Natural killer cell treated with Interleukin-12 subunit alpha and Interleukin-12 subunit beta and Interleukin-15 and Interleukin-18, amount 100 ng/mL, for 72 hours (primary cell): ENCODE results near the gene CCDC182. TPM values are rescaled to one million over a fixed set of nuclear protein-coding genes. Genes with fewer than 3 reads are reported as not detected.

ENCODE experiments used
- ATAC-seq, 2 donors: fragments of 150-1000 bp; cut with Tn5 transposase in 1 of 2; sonication (Bioruptor Pico), chemical (Tn5 transposase) in 1 of 2; 2 replicates each; pipeline ENCODE4 v1.10.0; 2021
- DNase-seq: peaks from one replicate; pipeline ENCODE4 v3.0.0; 2022; ENCODE audit warnings: low spot score
- H3K27ac Mint-ChIP-seq, 2 donors: 1 replicate in 1 of 2; 2 replicates in 1 of 2; pipeline ENCODE4 v1.8.0; 2022; ENCODE audit warnings: mixed read lengths in 2 of 2, mild to moderate bottlenecking in 1 of 2, moderate library complexity in 1 of 2
- H3K27me3 Mint-ChIP-seq, 2 donors: 1 replicate in 1 of 2; 2 replicates in 1 of 2; pipeline ENCODE4 v1.8.0; 2022; ENCODE audit warnings: mixed read lengths in 2 of 2
- H3K36me3 Mint-ChIP-seq: one replicate; pipeline ENCODE4 v1.8.0; 2022; ENCODE audit warnings: mixed read lengths
- H3K4me1 Mint-ChIP-seq, 2 donors: 1 replicate in 1 of 2; 2 replicates in 1 of 2; pipeline ENCODE4 v1.8.0; 2022; ENCODE audit warnings: low read depth in 2 of 2, mixed read lengths in 2 of 2, mild to moderate bottlenecking in 1 of 2
- H3K4me3 Mint-ChIP-seq: one replicate; pipeline ENCODE4 v1.8.0; 2022; ENCODE audit warnings: mixed read lengths
- H3K9me3 Mint-ChIP-seq: 2 replicates; pipeline ENCODE4 v1.8.0; 2022; ENCODE audit warnings: mixed read lengths
- total RNA-seq, 2 donors: library from RNA; stranded (reverse); gene quantifications; one replicate each; pipeline ENCODE4 v1.2.3, GENCODE V29; 2022

CCDC182 gene
- not detected for total RNA-seq

- Mint-ChIP-seq H3K4me3 (no peak within 1 kb of the TSS), H3K36me3 (no peaks in the 10 kb centered on the region), H3K27ac (peak within 1 kb of the TSS in 1 of 2 donors; percentile 1), H3K4me1 (peaks cover 15 to 17% of the 10 kb centered on the region in 2 donors), H3K27me3 (peaks cover 0 to 14% of the 10 kb centered on the region in 2 donors), H3K9me3 (no peaks in the 10 kb centered on the region)
- DNase-seq (no peak), ATAC-seq (no peak)
Observed at GRCh38 chr17:57745242-57745641, at the start of gene CCDC182. Gene CCDC182 (minus strand): TSS chr17:57745299. CDS start chr17:57745272, 27 bp downstream.

DNA sequence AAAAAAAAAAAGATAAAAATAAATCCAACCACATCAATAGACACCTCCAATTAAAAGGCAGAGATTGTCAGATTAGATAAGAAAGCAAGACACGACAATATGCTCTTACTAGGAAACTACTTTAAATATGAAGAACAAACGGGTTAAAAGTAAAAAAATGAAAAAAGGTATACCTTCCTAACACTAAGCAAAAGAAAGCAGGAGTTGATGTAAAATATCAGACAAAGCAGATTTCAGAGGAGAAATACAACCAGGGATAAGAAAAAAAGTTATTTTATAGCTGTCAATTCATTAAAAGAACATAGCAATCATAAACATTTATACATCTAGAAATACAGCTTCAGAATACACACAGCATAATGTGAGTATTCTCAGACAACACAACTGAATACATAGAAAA, 49.7 kb upstream of the CCDC182 start:
- Mint-ChIP-seq H3K9me3 (no peaks in the 10 kb centered on the region), H3K36me3 (no peaks in the 10 kb centered on the region), H3K4me1 (no peaks in the 10 kb centered on the region), H3K4me3 (no peak overlapping the region), H3K27me3 (peaks cover 9 to 11% of the 10 kb centered on the region in 2 donors), H3K27ac (no peak overlapping the region)
- ATAC-seq (no peak), DNase-seq (no peak)

GRCh38 chr17:57788725-57789124, 43.6 kb upstream of the CCDC182 start:
- no peak overlapping the region for H3K4me3 Mint-ChIP-seq
- no peaks in the 10 kb centered on the region for H3K9me3 Mint-ChIP-seq
- H3K4me1 Mint-ChIP-seq: no peaks in the 10 kb centered on the region
- no peaks in the 10 kb centered on the region for H3K36me3 Mint-ChIP-seq
- no peak for ATAC-seq
- no peak for DNase-seq
- H3K27ac Mint-ChIP-seq: no peak overlapping the region
- peaks cover 19 to 50% of the 10 kb centered on the region in 2 donors for H3K27me3 Mint-ChIP-seq

DNA sequence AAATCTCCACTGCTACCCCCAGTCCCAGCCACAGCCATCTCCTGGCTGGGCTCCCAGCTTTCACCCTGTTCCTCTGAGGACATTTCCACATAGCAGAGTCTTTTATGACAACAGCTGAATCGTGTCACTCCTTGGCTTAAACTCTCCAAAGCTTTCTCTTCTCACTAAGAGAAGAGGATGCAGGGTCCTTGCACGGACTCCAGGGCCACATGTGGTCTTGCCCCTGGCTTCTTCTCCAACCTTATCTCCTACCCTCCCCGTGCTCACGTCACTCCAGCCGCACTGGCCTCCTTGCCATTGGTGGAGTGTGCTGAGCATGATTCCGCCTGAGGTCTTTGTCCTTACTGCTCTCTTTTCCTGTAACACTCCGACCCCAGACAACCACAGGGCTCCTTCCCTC, 39.9 kb upstream of the CCDC182 start:
- DNase-seq (no peak), ATAC-seq (no peak)
- Mint-ChIP-seq H3K27me3 (peaks cover 23 to 43% of the 10 kb centered on the region in 2 donors), H3K9me3 (no peaks in the 10 kb centered on the region), H3K36me3 (no peaks in the 10 kb centered on the region), H3K4me1 (no peaks in the 10 kb centered on the region), H3K27ac (no peak overlapping the region), H3K4me3 (no peak overlapping the region)

- no peak overlapping the region for H3K27ac Mint-ChIP-seq
- peaks cover 20 to 40% of the 10 kb centered on the region in 2 donors for H3K27me3 Mint-ChIP-seq
- H3K36me3 Mint-ChIP-seq: no peaks in the 10 kb centered on the region
Observed at GRCh38 chr17:57784226-57784895, 39.3 kb upstream of the CCDC182 start.

DNA sequence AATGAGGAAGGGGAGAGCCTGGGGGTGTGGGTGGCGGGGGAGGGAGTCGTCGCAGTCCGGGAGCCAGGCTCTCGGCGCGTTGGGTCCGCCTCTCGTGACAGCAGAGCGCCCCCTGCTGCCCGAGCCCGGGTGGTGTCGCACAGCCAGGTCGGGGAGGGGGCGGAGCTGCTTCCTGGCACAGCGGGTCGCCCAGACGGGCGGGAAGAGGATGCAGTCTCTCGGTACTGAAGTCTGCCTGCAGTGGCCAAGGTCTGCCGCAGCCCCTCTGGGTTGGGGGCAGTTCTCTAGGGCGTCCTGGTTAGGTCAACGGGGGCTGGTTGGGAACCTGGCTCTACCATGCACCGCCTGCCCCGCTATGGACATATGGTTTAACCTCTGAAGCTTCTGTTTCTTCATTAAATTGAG, 38.2 kb upstream of the CCDC182 start:
- peaks cover 21 to 29% of the 10 kb centered on the region in 2 donors for H3K27me3 Mint-ChIP-seq
- H3K4me1 Mint-ChIP-seq: no peaks in the 10 kb centered on the region
- no peaks in the 10 kb centered on the region for H3K9me3 Mint-ChIP-seq
- DNase-seq: peak; percentile 84
- peak; percentile 82 for ATAC-seq
- no peak overlapping the region for H3K27ac Mint-ChIP-seq
- H3K36me3 Mint-ChIP-seq: no peaks in the 10 kb centered on the region
- H3K4me3 Mint-ChIP-seq: no peak overlapping the region

More at GRCh38 chr17:57784226-57784895, 39.3 kb upstream of the CCDC182 start:
- Mint-ChIP-seq H3K4me1 (no peaks in the 10 kb centered on the region), H3K9me3 (no peaks in the 10 kb centered on the region), H3K4me3 (no peak overlapping the region)
- ATAC-seq (no peak), DNase-seq (no peak)

DNA sequence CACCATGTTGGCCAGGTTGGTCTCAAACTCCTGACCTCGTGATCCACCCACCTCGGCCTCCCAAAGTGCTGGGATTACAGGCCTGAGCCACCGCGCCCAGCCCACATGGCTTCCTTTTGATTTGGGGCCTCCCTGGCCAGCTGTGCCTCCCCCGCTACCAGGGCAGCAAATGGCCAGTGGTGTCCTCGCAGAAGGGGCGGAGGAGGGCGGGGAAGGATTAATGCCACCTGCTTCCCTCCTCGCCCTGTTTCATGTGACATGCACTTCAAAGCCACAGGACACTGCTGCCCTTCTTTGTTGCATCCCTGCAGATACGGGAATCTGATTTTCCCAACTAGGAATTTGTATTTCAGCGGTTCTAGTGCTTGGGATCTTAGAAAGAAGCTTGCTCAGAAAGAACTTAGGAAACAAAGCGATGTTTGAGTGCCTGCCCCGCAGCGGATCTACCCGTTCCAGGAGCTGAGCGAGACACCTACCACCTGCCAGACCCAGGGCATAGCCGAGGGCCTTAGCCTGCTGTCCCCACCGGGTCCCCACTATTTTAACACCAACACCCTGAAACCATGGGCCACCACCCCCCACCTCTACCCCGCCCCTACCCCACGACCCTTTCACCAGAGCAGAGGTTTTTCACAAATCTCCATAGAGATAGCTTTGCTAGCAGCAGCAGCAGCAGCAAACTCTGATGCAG, 37.7 kb upstream of the CCDC182 start:
- peak in 1 of 2 donors; percentile 36 for ATAC-seq
- no peak overlapping the region for H3K27ac Mint-ChIP-seq

GRCh38 chr17:57782062-57782490, 37.0 kb upstream of the CCDC182 start:
- Mint-ChIP-seq H3K36me3 (no peaks in the 10 kb centered on the region), H3K4me3 (no peak overlapping the region), H3K9me3 (no peaks in the 10 kb centered on the region), H3K27ac (no peak overlapping the region), H3K4me1 (no peaks in the 10 kb centered on the region), H3K27me3 (peaks cover 14 to 17% of the 10 kb centered on the region in 2 donors)
- no peak for DNase-seq
- ATAC-seq: no peak

More for the DNA sequence above, 37.7 kb upstream of the CCDC182 start:
- Mint-ChIP-seq H3K4me1 (no peaks in the 10 kb centered on the region), H3K27me3 (peaks cover 17 to 24% of the 10 kb centered on the region in 2 donors), H3K36me3 (no peaks in the 10 kb centered on the region), H3K4me3 (no peak overlapping the region), H3K9me3 (no peaks in the 10 kb centered on the region)
- DNase-seq: no peak

DNA sequence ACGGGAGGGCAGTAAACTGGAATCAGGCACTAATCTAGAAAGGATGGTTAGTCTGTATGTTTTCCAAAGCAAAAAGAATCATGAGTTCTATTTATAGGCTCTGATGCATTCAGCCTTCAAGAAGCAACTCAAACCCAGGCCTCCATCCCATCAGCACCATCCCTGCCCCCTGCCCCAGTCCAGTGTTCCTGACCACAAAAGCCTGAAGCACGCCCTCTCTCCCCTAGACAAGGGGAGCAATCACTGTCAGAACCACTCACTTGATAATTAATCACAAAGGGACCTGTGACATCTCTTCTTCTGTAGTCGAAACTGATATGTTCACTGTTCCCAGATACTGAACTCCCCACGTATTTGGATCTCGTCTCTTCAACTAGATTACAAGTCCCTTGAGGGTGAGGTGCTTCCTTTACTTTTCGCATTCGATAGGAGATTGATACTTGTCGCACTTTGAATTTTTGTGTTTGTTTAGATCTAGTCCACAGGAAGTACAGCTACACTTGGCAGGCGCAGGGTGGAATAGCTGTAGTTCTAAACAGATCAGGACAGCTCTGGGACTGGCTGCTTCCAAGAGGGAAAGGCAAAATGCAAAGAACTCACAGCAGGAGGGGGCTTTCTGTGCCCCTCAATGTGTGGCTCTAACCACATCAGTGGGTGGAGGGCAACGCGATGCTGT, 36.4 kb upstream of the CCDC182 start:
- DNase-seq: no peak
- H3K9me3 Mint-ChIP-seq: no peaks in the 10 kb centered on the region
- ATAC-seq: no peak
- H3K27me3 Mint-ChIP-seq: peaks cover 10 to 11% of the 10 kb centered on the region in 2 donors
- H3K4me3 Mint-ChIP-seq: no peak overlapping the region
- H3K4me1 Mint-ChIP-seq: no peaks in the 10 kb centered on the region
- H3K27ac Mint-ChIP-seq: no peak overlapping the region
- no peaks in the 10 kb centered on the region for H3K36me3 Mint-ChIP-seq

- Mint-ChIP-seq H3K27me3 (peaks cover 15 to 17% of the 10 kb centered on the region in 2 donors), H3K4me1 (no peaks in the 10 kb centered on the region), H3K4me3 (no peak overlapping the region), H3K9me3 (no peaks in the 10 kb centered on the region), H3K27ac (no peak overlapping the region), H3K36me3 (no peaks in the 10 kb centered on the region)
- DNase-seq: no peak
- ATAC-seq: no peak
Observed at GRCh38 chr17:57779706-57780105, 34.6 kb upstream of the CCDC182 start.

DNA sequence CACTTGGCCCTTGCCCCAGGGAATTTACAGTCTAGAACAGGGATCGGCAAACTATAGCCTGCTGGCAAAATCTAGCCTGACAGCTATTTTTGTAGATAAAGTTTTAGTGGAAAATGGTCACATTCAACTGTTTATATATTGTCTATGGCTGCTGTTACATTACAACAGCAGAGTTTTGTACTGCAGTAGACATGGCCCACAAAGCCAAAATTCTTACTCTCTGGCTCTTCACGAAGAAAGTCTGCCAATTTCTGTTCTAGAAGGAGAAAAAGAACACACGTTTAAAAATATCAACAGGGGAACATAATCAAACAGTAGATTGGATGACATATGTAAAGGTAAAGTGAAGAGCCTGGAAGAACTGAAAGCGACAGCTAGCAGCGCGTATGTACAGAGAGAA, 33.2 kb upstream of the CCDC182 start:
- peaks cover 20 to 27% of the 10 kb centered on the region in 2 donors for H3K27me3 Mint-ChIP-seq
- H3K4me3 Mint-ChIP-seq: no peak overlapping the region
- no peak overlapping the region for H3K27ac Mint-ChIP-seq
- no peaks in the 10 kb centered on the region for H3K36me3 Mint-ChIP-seq
- ATAC-seq: no peak
- H3K4me1 Mint-ChIP-seq: no peaks in the 10 kb centered on the region
- H3K9me3 Mint-ChIP-seq: no peaks in the 10 kb centered on the region
- DNase-seq: no peak

GRCh38 chr17:57776366-57776765, 31.3 kb upstream of the CCDC182 start:
- Mint-ChIP-seq H3K27ac (no peak overlapping the region), H3K4me3 (no peak overlapping the region), H3K4me1 (no peaks in the 10 kb centered on the region), H3K36me3 (no peaks in the 10 kb centered on the region), H3K27me3 (peaks cover 33 to 41% of the 10 kb centered on the region in 2 donors), H3K9me3 (no peaks in the 10 kb centered on the region)
- peak in 1 of 2 donors; percentile 9 for ATAC-seq
- DNase-seq: no peak

DNA sequence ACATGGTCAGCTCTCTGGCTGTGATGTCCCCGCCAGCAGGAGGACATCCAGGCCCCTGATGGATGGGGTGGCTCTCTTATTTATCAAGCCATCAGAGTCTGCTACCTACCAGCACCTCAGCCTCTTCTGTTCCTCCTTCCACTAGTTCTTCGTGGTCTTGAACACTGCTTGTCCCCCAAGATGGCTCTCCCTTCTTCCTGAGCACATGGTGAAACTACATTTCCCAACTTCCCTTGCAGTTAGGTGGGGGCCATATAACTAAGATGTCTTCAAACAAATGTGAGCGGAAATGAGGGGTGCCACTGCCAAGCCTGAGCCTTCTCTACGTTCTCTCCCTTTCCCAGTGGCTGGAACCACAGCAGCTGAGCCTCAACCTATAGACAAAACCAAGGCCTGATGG, 29.8 kb upstream of the CCDC182 start:
- ATAC-seq: no peak
- H3K4me1 Mint-ChIP-seq: no peaks in the 10 kb centered on the region
- H3K27ac Mint-ChIP-seq: no peak overlapping the region
- DNase-seq: no peak
- H3K9me3 Mint-ChIP-seq: no peaks in the 10 kb centered on the region
- H3K4me3 Mint-ChIP-seq: no peak overlapping the region
- peaks cover 36 to 53% of the 10 kb centered on the region in 2 donors for H3K27me3 Mint-ChIP-seq
- no peaks in the 10 kb centered on the region for H3K36me3 Mint-ChIP-seq

DNA sequence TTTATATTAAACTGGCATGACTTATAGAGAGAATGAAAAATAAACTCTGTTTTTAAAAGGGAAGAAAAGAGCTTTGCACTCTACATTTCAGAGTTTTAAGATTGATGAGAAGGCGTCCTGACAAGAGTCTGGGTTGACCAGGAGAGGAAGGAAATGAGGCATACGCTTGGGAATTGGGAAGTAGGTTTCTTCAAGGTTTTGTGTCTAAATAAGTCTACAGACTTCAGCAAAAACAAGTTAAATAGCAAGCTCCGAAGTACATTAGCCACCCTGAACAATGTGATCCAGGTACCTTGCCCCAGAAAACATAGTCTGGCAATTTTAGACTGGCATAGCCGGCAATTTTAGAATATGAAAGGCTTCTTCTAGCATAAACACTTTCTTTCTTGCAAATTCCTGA, 28.5 kb upstream of the CCDC182 start:
- H3K36me3 Mint-ChIP-seq: no peaks in the 10 kb centered on the region
- ATAC-seq (no peak), DNase-seq (no peak)
- peaks cover 36 to 55% of the 10 kb centered on the region in 2 donors for H3K27me3 Mint-ChIP-seq
- H3K27ac Mint-ChIP-seq: no peak overlapping the region
- no peak overlapping the region for H3K4me3 Mint-ChIP-seq
- H3K4me1 Mint-ChIP-seq: no peaks in the 10 kb centered on the region
- no peaks in the 10 kb centered on the region for H3K9me3 Mint-ChIP-seq
